GM21576 (cell line): ENCODE data around the gene LGALS9C.
"Not testable (repeated sequence)": the region's sequence is repeated elsewhere in the genome, so short reads cannot be mapped to it uniquely, and the experiment has no call there.

Source experiments
- ATAC-seq: cut with Tn5 transposase; IDR thresholded peaks from one replicate; pipeline ENCODE4 v1.9.1; 2021; ENCODE audit warnings: mild to moderate bottlenecking, moderate library complexity; ENCODE audit not compliant: unreplicated experiment

Gene LGALS9C

GRCh38 chr17:18477367-18477766 is 778 bp downstream of the LGALS9C start:
- ATAC-seq, result not testable (repeated sequence)

- ATAC-seq, result not testable (repeated sequence)
Measured at GRCh38 chr17:18478362-18478761, 1.8 kb downstream of the LGALS9C start.

- ATAC-seq, result not testable (repeated sequence)
Measured at GRCh38 chr17:18478977-18479595, 2.5 kb downstream of the LGALS9C start.

- not testable (repeated sequence) for ATAC-seq
Measured at GRCh38 chr17:18481775-18482174, 5.2 kb downstream of the LGALS9C start.

- not testable (repeated sequence) for ATAC-seq
Measured at GRCh38 chr17:18485936-18486464, 9.4 kb downstream of the LGALS9C start.

- ATAC-seq, result not testable (repeated sequence)
Measured at GRCh38 chr17:18487633-18488032, 11.0 kb downstream of the LGALS9C start.

GRCh38 chr17:18488622-18489021 is 12.0 kb downstream of the LGALS9C start:
- not testable (repeated sequence) for ATAC-seq

GRCh38 chr17:18490016-18490415 is 13.4 kb downstream of the LGALS9C start:
- ATAC-seq, result not testable (repeated sequence)

GRCh38 chr17:18492712-18493480 is 16.3 kb downstream of the LGALS9C start:
- not testable (repeated sequence) for ATAC-seq

- ATAC-seq, result not testable (repeated sequence)
Measured at GRCh38 chr17:18494250-18494768, 17.7 kb downstream of the LGALS9C start.

- not testable (repeated sequence) for ATAC-seq
Measured at GRCh38 chr17:18497044-18497443, 20.5 kb downstream of the LGALS9C start.

- ATAC-seq, result not testable (repeated sequence)
Measured at GRCh38 chr17:18499100-18499499, 22.5 kb downstream of the LGALS9C start.

GRCh38 chr17:18499756-18500155 is 23.2 kb downstream of the LGALS9C start:
- not testable (repeated sequence) for ATAC-seq

- ATAC-seq, result not testable (repeated sequence)
Measured at GRCh38 chr17:18500281-18500680, 23.7 kb downstream of the LGALS9C start.

- ATAC-seq, result not testable (repeated sequence)
Measured at GRCh38 chr17:18500816-18501215, 24.2 kb downstream of the LGALS9C start.

- ATAC-seq, result not testable (repeated sequence)
Measured at GRCh38 chr17:18503221-18503620, 26.6 kb downstream of the LGALS9C start.

GRCh38 chr17:18507729-18508128 is 31.1 kb downstream of the LGALS9C start:
- ATAC-seq, result not testable (repeated sequence)

GRCh38 chr17:18508667-18509066 is 32.1 kb downstream of the LGALS9C start:
- ATAC-seq, result not testable (repeated sequence)

- not testable (repeated sequence) for ATAC-seq
Measured at GRCh38 chr17:18521100-18521499, 44.5 kb downstream of the LGALS9C start.

GRCh38 chr17:18525015-18525414 is 48.4 kb downstream of the LGALS9C start:
- ATAC-seq, result not testable (repeated sequence)

GRCh38 chr17:18526168-18526800 is 49.7 kb downstream of the LGALS9C start:
- ATAC-seq, result not testable (repeated sequence)
